Ishikawa (cell line): ENCODE data around the gene VRTN.

ENCODE experiments used
- CEBPB ChIP-seq: IDR thresholded peaks from 2 replicates; pipeline ENCODE4 v1.6.1; 2012
- CREB1 ChIP-seq: IDR thresholded peaks from 2 replicates; pipeline ENCODE4 v1.6.1; 2012; ENCODE audit warnings: low read depth
- EGR1 ChIP-seq: IDR thresholded peaks from 2 replicates; pipeline ENCODE4 v1.6.1; 2012
- EP300 ChIP-seq: IDR thresholded peaks from 2 replicates; pipeline ENCODE4 v1.6.1; 2012; ENCODE audit warnings: borderline replicate concordance
- FOXM1 ChIP-seq: IDR thresholded peaks from 2 replicates; pipeline ENCODE4 v1.6.1; 2012; ENCODE audit warnings: low read depth, borderline replicate concordance
- MAX ChIP-seq: IDR thresholded peaks from 2 replicates; pipeline ENCODE4 v1.6.1; 2012
- NFIC ChIP-seq: IDR thresholded peaks from 2 replicates; pipeline ENCODE4 v1.6.1; 2012
- RAD21 ChIP-seq: IDR thresholded peaks from 2 replicates; pipeline ENCODE4 v1.6.1; 2012; ENCODE audit warnings: low read depth
- REST ChIP-seq: IDR thresholded peaks from 2 replicates; pipeline ENCODE4 v1.6.1; 2012; ENCODE audit warnings: low read depth, mild to moderate bottlenecking
- TAF1 ChIP-seq: IDR thresholded peaks from 2 replicates; pipeline ENCODE4 v1.6.1; 2012; ENCODE audit warnings: low read depth, mild to moderate bottlenecking
- TCF12 ChIP-seq: IDR thresholded peaks from 2 replicates; pipeline ENCODE4 v1.6.1; 2012; ENCODE audit warnings: low read depth
- TEAD4 ChIP-seq: IDR thresholded peaks from 2 replicates; pipeline ENCODE4 v1.6.1; 2012
- USF1 ChIP-seq: IDR thresholded peaks from 2 replicates; pipeline ENCODE4 v1.6.1; 2012
- YY1 ChIP-seq: IDR thresholded peaks from 2 replicates; pipeline ENCODE4 v1.6.1; 2012; ENCODE audit warnings: low read depth
- ZBTB7A ChIP-seq: IDR thresholded peaks from 2 replicates; pipeline ENCODE4 v1.6.1; 2012; ENCODE audit warnings: low read depth

The VRTN gene

GRCh38 chr14:74308695-74309094 lies 39.6 kb upstream of the VRTN start:
- TF ChIP-seq CEBPB, result no peak

- no peak for TF ChIP-seq MAX
- TF ChIP-seq TCF12, result no peak
- no peak for TF ChIP-seq USF1
Measured at GRCh38 chr14:74309125-74310022, 38.9 kb upstream of the VRTN start.

- TF ChIP-seq NFIC (no peak), TAF1 (no peak), CREB1 (no peak), REST (no peak), CEBPB (no peak)
Measured at GRCh38 chr14:74312161-74312560, 36.1 kb upstream of the VRTN start.

- TF ChIP-seq MAX, result no peak
- TF ChIP-seq TAF1, result no peak
- no peak for TF ChIP-seq USF1
- TF ChIP-seq REST, result no peak
- no peak for TF ChIP-seq TEAD4
- TF ChIP-seq ZBTB7A, result no peak
- TF ChIP-seq CREB1, result no peak
- TF ChIP-seq CEBPB, result no peak
Measured at GRCh38 chr14:74313601-74314000, 34.7 kb upstream of the VRTN start.

GRCh38 chr14:74314576-74314975 lies 33.7 kb upstream of the VRTN start:
- TF ChIP-seq USF1 (no peak), FOXM1 (no peak), ZBTB7A (no peak), NFIC (no peak), MAX (no peak), REST (no peak), YY1 (no peak), TCF12 (no peak), CREB1 (no peak), EP300 (no peak), RAD21 (no peak), CEBPB (no peak), TEAD4 (no peak), EGR1 (no peak), TAF1 (no peak)
